NCI-H526 (cell line): ENCODE results near the gene PRIM1.
A peak's percentile ranks its signal among the peaks of the same experiment; 100 is the strongest.
"Not testable (repeated sequence)": the region's sequence is repeated elsewhere in the genome, so short reads cannot be mapped to it uniquely, and the experiment has no call there.

Experiments
- DNase-seq, 2 experiments: peaks; one replicate each; lab custom pipeline; 2025; lab: John Stamatoyannopoulos, UW

PRIM1 gene

GRCh38 chr12:56760460-56760859, 8.3 kb upstream of the PRIM1 start:
- DNase-seq = no peak

GRCh38 chr12:56759263-56759908, 7.3 kb upstream of the PRIM1 start:
- DNase-seq = no peak

- DNase-seq = no peak
Measured at GRCh38 chr12:56758728-56759262, 6.7 kb upstream of the PRIM1 start.

GRCh38 chr12:56757971-56758370, 5.8 kb upstream of the PRIM1 start:
- not testable (repeated sequence) for DNase-seq

- DNase-seq = no peak
Measured at GRCh38 chr12:56753566-56753965, 1.4 kb upstream of the PRIM1 start.

- not testable (repeated sequence) for DNase-seq
Measured at GRCh38 chr12:56750596-56750995, 1.5 kb downstream of the PRIM1 start.

- no peak for DNase-seq
Measured at GRCh38 chr12:56749853-56750252, 2.3 kb downstream of the PRIM1 start.

GRCh38 chr12:56749359-56749758, 2.8 kb downstream of the PRIM1 start:
- DNase-seq = no peak

- DNase-seq = no peak
Measured at GRCh38 chr12:56728139-56728861, 23.8 kb downstream of the PRIM1 start.

- DNase-seq = not testable (repeated sequence)
Measured at GRCh38 chr12:56726196-56726675, 25.9 kb downstream of the PRIM1 start.

GRCh38 chr12:56725723-56726102, 26.4 kb downstream of the PRIM1 start:
- no peak for DNase-seq

GRCh38 chr12:56724972-56725722, 27.0 kb downstream of the PRIM1 start, which contains the start of gene NACA:
Gene NACA (minus strand): TSS chr12:56725299. CDS start chr12:56724521, 778 bp downstream.
- peak; percentile 96 to 98 for DNase-seq

- DNase-seq = no peak
Measured at GRCh38 chr12:56724701-56724971, 27.5 kb downstream of the PRIM1 start.

GRCh38 chr12:56723889-56724700, 28.0 kb downstream of the PRIM1 start:
- DNase-seq = peak in 1 of 2 experiments; percentile 9

GRCh38 chr12:56723352-56723751, 28.8 kb downstream of the PRIM1 start:
- no peak for DNase-seq

- no peak for DNase-seq
Measured at GRCh38 chr12:56722832-56723231, 29.3 kb downstream of the PRIM1 start.

- no peak for DNase-seq
Measured at GRCh38 chr12:56721721-56722120, 30.4 kb downstream of the PRIM1 start.

GRCh38 chr12:56721216-56721615, 30.9 kb downstream of the PRIM1 start:
- no peak for DNase-seq

GRCh38 chr12:56720731-56721151, 31.4 kb downstream of the PRIM1 start:
- DNase-seq = no peak

- DNase-seq = no peak
Measured at GRCh38 chr12:56719056-56719455, 33.1 kb downstream of the PRIM1 start.

- DNase-seq = no peak
Measured at GRCh38 chr12:56718636-56719035, 33.5 kb downstream of the PRIM1 start.

- DNase-seq = no peak
Measured at GRCh38 chr12:56718149-56718548, 34.0 kb downstream of the PRIM1 start.
